ENCODE data around the gene RPGRIP1.

GRCh38 chr14:21311614-21312013 lies 31.7 kb downstream of the RPGRIP1 start:
- TF ChIP-seq, protein P1, sequence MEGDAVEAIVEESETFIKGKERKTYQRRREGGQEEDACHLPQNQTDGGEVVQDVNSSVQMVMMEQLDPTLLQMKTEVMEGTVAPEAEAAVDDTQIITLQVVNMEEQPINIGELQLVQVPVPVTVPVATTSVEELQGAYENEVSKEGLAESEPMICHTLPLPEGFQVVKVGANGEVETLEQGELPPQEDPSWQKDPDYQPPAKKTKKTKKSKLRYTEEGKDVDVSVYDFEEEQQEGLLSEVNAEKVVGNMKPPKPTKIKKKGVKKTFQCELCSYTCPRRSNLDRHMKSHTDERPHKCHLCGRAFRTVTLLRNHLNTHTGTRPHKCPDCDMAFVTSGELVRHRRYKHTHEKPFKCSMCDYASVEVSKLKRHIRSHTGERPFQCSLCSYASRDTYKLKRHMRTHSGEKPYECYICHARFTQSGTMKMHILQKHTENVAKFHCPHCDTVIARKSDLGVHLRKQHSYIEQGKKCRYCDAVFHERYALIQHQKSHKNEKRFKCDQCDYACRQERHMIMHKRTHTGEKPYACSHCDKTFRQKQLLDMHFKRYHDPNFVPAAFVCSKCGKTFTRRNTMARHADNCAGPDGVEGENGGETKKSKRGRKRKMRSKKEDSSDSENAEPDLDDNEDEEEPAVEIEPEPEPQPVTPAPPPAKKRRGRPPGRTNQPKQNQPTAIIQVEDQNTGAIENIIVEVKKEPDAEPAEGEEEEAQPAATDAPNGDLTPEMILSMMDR (IDR thresholded peaks at IDR 0.05; ENCODE audit: insufficient read depth, low read depth, low read length) = no peak
- no peak for TF ChIP-seq EZH2 (IDR thresholded peaks at IDR 0.05; ENCODE audit: insufficient read depth, low read length)

All from astrocyte (in vitro differentiated cells and primary cell).